Nephron progenitor cell (in vitro differentiated cells): ENCODE results near the gene STN1.

ENCODE experiments used
- DNase-seq: peaks from one replicate; pipeline ENCODE4 v3.0.0; 2021
- H3K27ac Mint-ChIP-seq: 2 replicates; pipeline ENCODE4 v1.8.0; 2021; ENCODE audit warnings: mild to moderate bottlenecking, moderate library complexity, mixed read lengths
- H3K27me3 Mint-ChIP-seq: 2 replicates; pipeline ENCODE4 v1.8.0; 2021; ENCODE audit warnings: mild to moderate bottlenecking, low read depth, mixed read lengths; ENCODE audit not compliant: poor library complexity
- H3K36me3 Mint-ChIP-seq: 2 replicates; pipeline ENCODE4 v1.8.0; 2021; ENCODE audit warnings: low read depth, mixed read lengths
- H3K4me1 Mint-ChIP-seq: 2 replicates; pipeline ENCODE4 v1.8.0; 2021; ENCODE audit warnings: mixed read lengths
- H3K4me3 Mint-ChIP-seq: 2 replicates; pipeline ENCODE4 v1.8.0; 2021; ENCODE audit warnings: mild to moderate bottlenecking, moderate library complexity, mixed read lengths
- H3K9me3 Mint-ChIP-seq: 2 replicates; pipeline ENCODE4 v1.8.0; 2021; ENCODE audit warnings: mild to moderate bottlenecking, moderate library complexity, mixed read lengths
- TF ChIP-seq, protein P1 (sequence below): fragments of 200-600 bp; sonication (generic); IDR thresholded peaks from 2 replicates; pipeline ENCODE4 v1.5.0; 2021; ENCODE audit warnings: antibody characterized with exemption

Gene STN1

DNA sequence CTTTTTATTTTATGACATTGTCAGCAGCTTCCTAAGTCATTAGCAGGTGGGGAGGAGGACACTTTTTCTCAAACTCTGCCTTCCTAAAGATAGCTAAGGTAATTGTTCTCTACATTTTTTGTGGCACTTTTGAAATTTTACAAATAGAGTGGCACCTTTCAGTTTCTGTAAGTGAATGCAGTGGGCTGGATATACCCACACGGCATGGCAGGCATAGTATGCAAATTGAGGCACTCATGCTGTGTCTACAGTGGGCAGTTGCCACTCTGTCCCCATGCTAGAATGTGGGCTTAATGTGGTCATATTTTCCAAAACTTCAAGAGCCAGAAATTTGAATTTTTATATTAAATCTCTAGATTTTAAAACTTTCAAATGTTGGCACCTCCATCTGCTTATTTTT is 49.8 kb downstream of the STN1 start:
- no peak overlapping the region for H3K4me3 Mint-ChIP-seq
- TF ChIP-seq, protein P1, sequence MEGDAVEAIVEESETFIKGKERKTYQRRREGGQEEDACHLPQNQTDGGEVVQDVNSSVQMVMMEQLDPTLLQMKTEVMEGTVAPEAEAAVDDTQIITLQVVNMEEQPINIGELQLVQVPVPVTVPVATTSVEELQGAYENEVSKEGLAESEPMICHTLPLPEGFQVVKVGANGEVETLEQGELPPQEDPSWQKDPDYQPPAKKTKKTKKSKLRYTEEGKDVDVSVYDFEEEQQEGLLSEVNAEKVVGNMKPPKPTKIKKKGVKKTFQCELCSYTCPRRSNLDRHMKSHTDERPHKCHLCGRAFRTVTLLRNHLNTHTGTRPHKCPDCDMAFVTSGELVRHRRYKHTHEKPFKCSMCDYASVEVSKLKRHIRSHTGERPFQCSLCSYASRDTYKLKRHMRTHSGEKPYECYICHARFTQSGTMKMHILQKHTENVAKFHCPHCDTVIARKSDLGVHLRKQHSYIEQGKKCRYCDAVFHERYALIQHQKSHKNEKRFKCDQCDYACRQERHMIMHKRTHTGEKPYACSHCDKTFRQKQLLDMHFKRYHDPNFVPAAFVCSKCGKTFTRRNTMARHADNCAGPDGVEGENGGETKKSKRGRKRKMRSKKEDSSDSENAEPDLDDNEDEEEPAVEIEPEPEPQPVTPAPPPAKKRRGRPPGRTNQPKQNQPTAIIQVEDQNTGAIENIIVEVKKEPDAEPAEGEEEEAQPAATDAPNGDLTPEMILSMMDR, result no peak
- peaks cover 18% of the 10 kb centered on the region for H3K27me3 Mint-ChIP-seq
- no peak for DNase-seq
- no peak overlapping the region for H3K27ac Mint-ChIP-seq
- H3K4me1 Mint-ChIP-seq, result peaks cover 26% of the 10 kb centered on the region
- no peaks in the 10 kb centered on the region for H3K36me3 Mint-ChIP-seq
- H3K9me3 Mint-ChIP-seq, result peaks cover 32% of the 10 kb centered on the region

DNA sequence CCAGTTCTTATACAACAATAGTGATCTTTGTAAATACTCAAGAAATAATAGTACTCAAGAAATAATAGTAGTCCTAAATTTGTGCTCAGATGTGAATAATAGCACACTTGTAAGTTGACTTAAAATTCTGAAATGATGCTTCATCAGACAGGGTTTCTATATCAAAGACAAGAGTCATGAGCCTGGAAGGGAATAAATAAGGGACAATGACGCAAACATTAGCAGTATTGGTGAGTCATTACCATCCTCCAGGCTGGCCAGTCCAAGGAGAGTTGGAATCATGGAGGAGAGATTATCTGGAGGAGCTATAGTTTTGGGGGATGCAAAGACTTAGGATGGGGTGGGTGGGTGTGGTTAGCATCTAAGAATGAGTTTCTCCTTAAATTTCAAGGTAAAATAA is 56.5 kb downstream of the STN1 start:
- TF ChIP-seq, protein P1, result no peak
- H3K36me3 Mint-ChIP-seq, result no peaks in the 10 kb centered on the region
- H3K4me3 Mint-ChIP-seq, result no peak overlapping the region
- peaks cover 34% of the 10 kb centered on the region for H3K27me3 Mint-ChIP-seq
- DNase-seq, result no peak
- peaks cover 29% of the 10 kb centered on the region for H3K9me3 Mint-ChIP-seq
- no peak overlapping the region for H3K27ac Mint-ChIP-seq
- H3K4me1 Mint-ChIP-seq, result peaks cover 34% of the 10 kb centered on the region

DNA sequence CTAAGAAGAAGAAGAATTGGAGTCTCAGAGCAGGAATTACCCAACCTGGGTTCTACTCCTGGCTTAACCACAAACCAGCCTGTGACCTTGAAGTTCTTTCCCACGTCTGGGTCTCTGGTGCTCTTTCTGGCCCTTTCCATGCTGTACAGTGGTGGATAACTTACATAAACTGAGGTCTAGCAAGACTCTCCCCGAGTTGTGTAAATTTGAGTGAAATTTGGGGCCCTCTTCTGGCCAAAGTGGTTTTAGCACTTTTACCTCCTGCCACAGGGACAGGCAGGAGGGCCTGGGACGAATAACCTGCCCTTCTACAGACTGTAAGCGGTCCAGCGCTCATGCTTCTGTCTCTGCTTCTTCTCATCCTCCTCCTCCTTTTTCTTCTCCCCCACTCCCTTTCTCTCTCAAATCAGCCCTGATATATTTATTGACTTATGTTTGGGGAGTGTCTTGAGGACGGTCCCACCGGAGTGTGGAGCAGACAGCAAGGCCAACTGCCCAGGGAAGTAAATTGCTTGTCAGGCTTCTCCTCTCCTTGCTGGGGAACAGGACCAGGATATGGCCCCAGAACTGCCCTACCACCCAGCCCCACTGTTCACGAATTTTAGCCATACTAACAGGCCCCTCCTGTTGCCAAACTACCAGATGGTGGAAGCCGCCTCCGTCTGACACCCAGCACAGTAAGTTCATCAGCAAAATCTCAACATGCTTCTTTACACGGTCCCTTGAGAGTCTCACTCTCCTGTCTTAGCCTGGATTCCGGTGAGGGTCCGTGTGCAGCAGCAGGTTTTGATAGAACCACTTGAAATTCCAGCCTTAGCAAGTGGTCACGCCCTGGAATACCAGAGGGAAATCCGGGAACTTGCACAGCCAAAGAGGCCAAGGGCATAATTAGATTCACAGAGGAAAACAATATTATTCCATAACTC is 58.6 kb downstream of the STN1 start:
- Mint-ChIP-seq H3K4me1 (peaks cover 46% of the 10 kb centered on the region), H3K4me3 (no peak overlapping the region), H3K36me3 (no peaks in the 10 kb centered on the region), H3K27ac (no peak overlapping the region), H3K27me3 (peaks cover 29% of the 10 kb centered on the region), H3K9me3 (peaks cover 8% of the 10 kb centered on the region)
- TF ChIP-seq, protein P1, result peak; percentile 67
- DNase-seq, result peak; percentile 69

DNA sequence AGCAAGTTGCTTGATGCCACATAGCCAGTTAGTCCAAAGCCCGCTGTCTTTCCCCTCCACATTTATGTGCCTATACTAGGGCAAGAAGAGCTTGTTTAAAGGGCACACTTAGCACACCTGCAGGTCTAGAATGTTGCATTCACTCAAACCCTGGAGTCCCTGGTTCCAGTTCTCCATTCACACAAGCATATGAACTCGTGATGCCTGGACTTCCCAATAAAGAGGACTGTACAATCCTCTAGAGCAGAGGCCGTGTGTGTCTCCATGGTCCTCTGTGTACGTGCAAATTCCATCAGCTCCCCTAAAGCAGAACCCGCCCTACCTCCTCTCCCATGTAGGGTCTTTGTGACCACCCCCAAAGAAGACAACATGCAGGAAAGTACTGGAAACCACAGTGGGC is 59.6 kb downstream of the STN1 start:
- DNase-seq, result no peak
- Mint-ChIP-seq H3K36me3 (no peaks in the 10 kb centered on the region), H3K27ac (no peak overlapping the region), H3K4me1 (peaks cover 57% of the 10 kb centered on the region), H3K27me3 (peaks cover 27% of the 10 kb centered on the region), H3K4me3 (no peak overlapping the region), H3K9me3 (no peaks in the 10 kb centered on the region)
- TF ChIP-seq, protein P1, result no peak

DNA sequence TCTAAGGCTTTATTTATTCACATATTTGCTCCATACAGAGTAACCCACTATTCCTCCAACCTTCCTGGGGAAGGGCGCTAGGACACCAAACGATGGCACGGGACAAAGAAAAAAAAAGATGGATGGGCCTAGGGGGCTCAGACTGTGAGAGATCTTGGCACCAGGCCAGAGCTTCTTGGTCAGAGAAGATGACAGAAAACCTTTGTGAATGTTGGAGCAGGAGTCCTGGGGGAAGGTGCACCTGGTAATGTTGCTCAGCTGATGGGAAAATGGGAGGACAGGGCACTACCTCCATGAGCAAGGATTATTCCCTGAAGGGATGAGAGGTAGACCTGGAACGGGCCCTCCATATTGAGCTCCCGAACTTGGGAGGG is 61.2 kb downstream of the STN1 start:
- TF ChIP-seq, protein P1, result no peak
- Mint-ChIP-seq H3K4me1 (peaks cover 68% of the 10 kb centered on the region), H3K9me3 (no peaks in the 10 kb centered on the region), H3K27me3 (peaks cover 25% of the 10 kb centered on the region), H3K4me3 (peak overlapping the region; percentile 83), H3K36me3 (no peaks in the 10 kb centered on the region), H3K27ac (no peak overlapping the region)
- no peak for DNase-seq
